Chondrocyte (in vitro differentiated cells): ENCODE measurements around the gene DGKH. TPM values are rescaled to one million over a fixed set of nuclear protein-coding genes. Genes with fewer than 3 reads are reported as not detected.
"Not testable (repeated sequence)": the region's sequence is repeated elsewhere in the genome, so short reads cannot be mapped to it uniquely, and the experiment has no call there.

Experiments
- DNase-seq: peaks from one replicate; pipeline ENCODE4 v3.0.0; 2021; ENCODE audit warnings: mixed read lengths, low spot score
- H3K27ac Mint-ChIP-seq: one replicate; pipeline ENCODE4 v1.8.0; 2021; ENCODE audit warnings: mild to moderate bottlenecking, moderate library complexity, mixed read lengths; ENCODE audit not compliant: unreplicated experiment
- H3K27me3 Mint-ChIP-seq: 2 replicates; pipeline ENCODE4 v1.8.0; 2021; ENCODE audit warnings: low read depth, mixed read lengths
- H3K36me3 Mint-ChIP-seq: 2 replicates; pipeline ENCODE4 v1.8.0; 2021; ENCODE audit warnings: low read depth, mixed read lengths
- H3K4me1 Mint-ChIP-seq: 2 replicates; pipeline ENCODE4 v1.8.0; 2021; ENCODE audit warnings: low read depth, mild to moderate bottlenecking, mixed read lengths
- H3K4me3 Mint-ChIP-seq: one replicate; pipeline ENCODE4 v1.8.0; 2021; ENCODE audit warnings: mild to moderate bottlenecking, moderate library complexity, mixed read lengths; ENCODE audit not compliant: unreplicated experiment
- H3K9me3 Mint-ChIP-seq: 2 replicates; pipeline ENCODE4 v1.8.0; 2021; ENCODE audit warnings: low read depth, mixed read lengths
- total RNA-seq: library from RNA; stranded (reverse); gene quantifications from 3 replicates; pipeline ENCODE4 v1.2.1, GENCODE V29; 2021
- TF ChIP-seq, protein P1 (sequence below): fragments of 200-600 bp; sonication (generic); IDR thresholded peaks from 2 replicates; pipeline ENCODE4 v1.5.0; 2021; ENCODE audit warnings: antibody characterized with exemption, mild to moderate bottlenecking, moderate library complexity

DGKH gene
- total RNA-seq, 1 donor from 2014 or later: 14.7 TPM

DNA sequence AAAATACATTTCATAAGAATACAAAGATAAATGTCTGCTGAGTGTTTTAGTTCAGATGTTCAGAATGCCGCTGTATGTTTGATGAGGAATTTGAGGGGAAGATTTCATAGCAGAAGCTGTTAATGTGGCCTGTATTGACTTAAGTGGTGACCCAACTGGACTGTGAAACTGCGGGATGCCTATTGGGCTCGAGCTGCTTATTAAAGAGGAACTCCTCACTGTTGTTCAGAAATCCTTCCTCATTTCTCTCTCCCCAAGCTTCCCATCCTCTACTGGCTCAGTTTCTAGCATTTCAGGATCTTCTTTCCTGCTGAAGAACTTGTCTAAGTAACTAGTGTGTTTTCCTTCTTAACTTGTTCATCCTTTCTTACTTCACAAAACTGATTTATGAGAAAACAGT, 20.4 kb downstream of the DGKH start:
- H3K4me1 Mint-ChIP-seq: peaks cover 18% of the 10 kb centered on the region
- no peaks in the 10 kb centered on the region for H3K27me3 Mint-ChIP-seq
- peaks cover 13% of the 10 kb centered on the region for H3K36me3 Mint-ChIP-seq
- H3K9me3 Mint-ChIP-seq: no peaks in the 10 kb centered on the region
- DNase-seq: no peak
- TF ChIP-seq, protein P1, sequence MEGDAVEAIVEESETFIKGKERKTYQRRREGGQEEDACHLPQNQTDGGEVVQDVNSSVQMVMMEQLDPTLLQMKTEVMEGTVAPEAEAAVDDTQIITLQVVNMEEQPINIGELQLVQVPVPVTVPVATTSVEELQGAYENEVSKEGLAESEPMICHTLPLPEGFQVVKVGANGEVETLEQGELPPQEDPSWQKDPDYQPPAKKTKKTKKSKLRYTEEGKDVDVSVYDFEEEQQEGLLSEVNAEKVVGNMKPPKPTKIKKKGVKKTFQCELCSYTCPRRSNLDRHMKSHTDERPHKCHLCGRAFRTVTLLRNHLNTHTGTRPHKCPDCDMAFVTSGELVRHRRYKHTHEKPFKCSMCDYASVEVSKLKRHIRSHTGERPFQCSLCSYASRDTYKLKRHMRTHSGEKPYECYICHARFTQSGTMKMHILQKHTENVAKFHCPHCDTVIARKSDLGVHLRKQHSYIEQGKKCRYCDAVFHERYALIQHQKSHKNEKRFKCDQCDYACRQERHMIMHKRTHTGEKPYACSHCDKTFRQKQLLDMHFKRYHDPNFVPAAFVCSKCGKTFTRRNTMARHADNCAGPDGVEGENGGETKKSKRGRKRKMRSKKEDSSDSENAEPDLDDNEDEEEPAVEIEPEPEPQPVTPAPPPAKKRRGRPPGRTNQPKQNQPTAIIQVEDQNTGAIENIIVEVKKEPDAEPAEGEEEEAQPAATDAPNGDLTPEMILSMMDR: no peak
- H3K27ac Mint-ChIP-seq: no peak overlapping the region
- no peak overlapping the region for H3K4me3 Mint-ChIP-seq

DNA sequence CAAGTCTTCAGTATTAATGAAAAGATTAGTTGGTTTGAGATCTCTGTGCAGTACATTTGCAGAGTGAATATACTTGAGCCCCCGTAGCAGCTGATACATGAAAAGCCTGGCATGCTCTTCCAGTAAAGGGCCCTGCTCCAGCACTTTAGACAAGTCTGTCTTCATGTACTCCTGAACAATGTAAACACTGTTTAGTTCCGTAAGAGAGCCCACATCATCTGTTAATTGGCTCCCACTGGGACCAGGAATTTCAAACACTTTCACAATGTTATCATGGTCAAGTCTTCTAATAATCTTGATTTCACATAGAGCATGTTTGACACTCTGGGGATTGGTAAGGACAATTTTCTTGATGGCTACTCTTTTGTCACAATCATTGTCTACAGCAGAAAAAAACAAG, 22.2 kb downstream of the DGKH start:
- not testable (repeated sequence) for H3K4me3 Mint-ChIP-seq, H3K27ac Mint-ChIP-seq, DNase-seq, H3K9me3 Mint-ChIP-seq, H3K27me3 Mint-ChIP-seq, H3K36me3 Mint-ChIP-seq
- peaks cover 14% of the 10 kb centered on the region for H3K4me1 Mint-ChIP-seq

DNA sequence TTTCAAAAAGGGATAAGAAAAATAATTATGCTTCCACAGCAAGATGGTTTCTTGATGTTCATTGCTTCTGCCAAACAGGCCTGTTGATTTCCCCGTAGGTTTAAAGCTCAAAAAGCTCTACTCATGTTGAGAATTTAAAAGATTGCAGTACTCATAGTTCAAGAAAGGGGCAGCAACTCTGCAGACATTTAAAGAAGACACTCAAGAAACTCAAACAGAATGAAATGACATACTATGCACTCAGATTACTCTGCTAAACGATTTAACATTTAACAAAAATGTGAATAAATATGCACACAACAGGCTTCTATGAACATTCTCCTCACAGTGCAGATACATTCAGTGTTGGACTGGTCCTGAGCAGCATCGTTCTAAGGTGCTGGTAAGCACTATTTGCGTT, 22.7 kb downstream of the DGKH start:
- H3K27ac Mint-ChIP-seq, DNase-seq, H3K27me3 Mint-ChIP-seq, H3K4me3 Mint-ChIP-seq, H3K9me3 Mint-ChIP-seq, H3K36me3 Mint-ChIP-seq: not testable (repeated sequence)
- TF ChIP-seq, protein P1: peak; percentile 33
- peaks cover 20% of the 10 kb centered on the region for H3K4me1 Mint-ChIP-seq

DNA sequence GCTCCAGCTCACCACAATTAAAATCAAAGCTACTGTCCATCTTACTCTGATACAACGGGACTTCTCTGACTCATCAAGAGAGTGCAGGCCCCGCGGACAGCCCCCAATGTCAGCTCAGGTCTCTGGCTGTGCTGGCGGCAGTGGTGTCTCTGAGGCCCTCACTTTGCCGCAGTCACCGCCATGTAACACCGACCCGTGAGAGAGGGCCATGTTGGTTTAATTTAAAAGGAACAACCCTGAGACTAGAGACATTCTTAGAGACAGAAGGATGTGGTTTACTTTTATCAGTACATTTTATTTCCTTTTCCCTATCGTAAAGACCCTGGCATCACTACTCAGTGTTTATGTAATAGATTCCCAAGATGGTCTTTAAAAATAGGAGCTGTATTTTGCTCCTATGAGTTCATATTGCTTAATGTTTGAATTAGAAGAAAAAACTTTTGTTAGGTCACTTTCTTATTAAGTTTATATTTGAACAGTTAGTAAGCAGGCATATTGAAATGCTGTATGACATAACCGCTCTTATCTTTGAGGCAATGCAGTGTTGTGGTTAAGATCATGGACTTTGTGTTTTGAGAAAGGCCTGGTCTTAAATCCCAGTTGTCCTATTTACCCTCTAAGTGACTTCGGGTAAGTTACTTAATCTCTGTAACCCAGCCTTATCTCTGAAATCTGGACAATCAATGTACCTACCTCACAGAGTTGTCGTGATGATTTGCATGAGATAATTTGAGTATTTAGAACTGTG, 23.4 kb downstream of the DGKH start:
- Mint-ChIP-seq H3K27ac (no peak overlapping the region), H3K9me3 (no peaks in the 10 kb centered on the region), H3K27me3 (no peaks in the 10 kb centered on the region), H3K4me3 (no peak overlapping the region), H3K4me1 (peaks cover 27% of the 10 kb centered on the region), H3K36me3 (peaks cover 2% of the 10 kb centered on the region)
- TF ChIP-seq, protein P1: no peak
- DNase-seq: no peak

DNA sequence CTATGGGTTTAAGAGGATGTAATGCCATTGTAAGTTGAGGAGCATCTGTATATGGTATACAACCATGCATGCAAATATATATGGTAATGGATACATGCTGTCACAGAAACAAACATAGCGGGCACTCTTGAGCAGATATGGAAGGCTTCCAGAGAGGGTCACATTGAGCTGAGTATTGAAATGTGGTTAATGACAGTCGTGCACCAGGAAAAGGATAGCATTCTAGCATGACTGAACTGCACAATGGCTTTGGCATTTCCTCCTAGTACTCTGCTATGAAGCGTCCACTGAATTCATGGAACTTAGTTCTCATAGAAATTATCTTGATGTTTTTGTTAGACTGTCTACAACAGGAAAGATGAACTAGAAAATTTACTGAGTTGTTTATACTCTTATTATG, 25.2 kb downstream of the DGKH start:
- TF ChIP-seq, protein P1: no peak
- H3K36me3 Mint-ChIP-seq: peaks cover 2% of the 10 kb centered on the region
- H3K27ac Mint-ChIP-seq: no peak overlapping the region
- H3K4me1 Mint-ChIP-seq: peaks cover 38% of the 10 kb centered on the region
- H3K27me3 Mint-ChIP-seq: no peaks in the 10 kb centered on the region
- no peaks in the 10 kb centered on the region for H3K9me3 Mint-ChIP-seq
- H3K4me3 Mint-ChIP-seq: no peak overlapping the region
- no peak for DNase-seq

DNA sequence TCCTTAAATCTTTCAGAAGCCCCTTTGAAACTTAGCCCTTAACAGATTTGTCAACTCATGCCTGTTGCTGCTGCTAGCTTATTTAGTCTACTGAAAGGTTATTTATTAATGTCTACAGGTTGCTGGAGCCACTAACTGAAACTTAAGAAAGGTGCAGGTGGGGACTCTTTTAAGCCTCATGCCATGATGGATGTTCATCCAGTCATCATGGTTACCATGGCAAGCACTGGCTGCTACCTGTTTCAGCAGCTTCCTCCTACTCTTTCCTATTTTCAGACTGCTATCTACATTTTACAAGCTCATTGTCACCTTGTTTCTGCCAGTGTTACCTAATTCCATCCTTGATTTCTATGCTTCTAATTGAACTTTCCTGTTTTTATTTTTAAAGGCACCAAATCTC, 27.1 kb downstream of the DGKH start:
- Mint-ChIP-seq H3K4me1 (peaks cover 42% of the 10 kb centered on the region), H3K27ac (peak overlapping the region; percentile 41), H3K36me3 (peaks cover 1% of the 10 kb centered on the region), H3K27me3 (no peaks in the 10 kb centered on the region), H3K4me3 (no peak overlapping the region), H3K9me3 (no peaks in the 10 kb centered on the region)
- no peak for DNase-seq
- TF ChIP-seq, protein P1: no peak
